ENCODE measurements around the gene CNDP2.

Gene CNDP2

GRCh38 chr18:74546007-74546406 is 49.8 kb downstream of the CNDP2 start:
- H4K20me1 ChIP-seq (ENCODE audit: low read depth, low read length) = no peaks in the 10 kb centered on the region
- H3K27me3 ChIP-seq (ENCODE audit: low read length) = no peaks in the 10 kb centered on the region
- H2AFZ ChIP-seq (ENCODE audit: low read depth, low read length, severe bottlenecking) = no peak overlapping the region
- H3K4me3 ChIP-seq (ENCODE audit: insufficient read depth, low read length, poor library complexity, severe bottlenecking) = no peak overlapping the region
- no peaks in the 10 kb centered on the region for H3K36me3 ChIP-seq (ENCODE audit: low read length)
- H3F3A ChIP-seq (ENCODE audit: insufficient read depth) = no peaks in the 10 kb centered on the region
- no peak overlapping the region for H3K9ac ChIP-seq (ENCODE audit: low read length)
- no peaks in the 10 kb centered on the region for H3K79me2 ChIP-seq (ENCODE audit: insufficient read depth, low read length)
- no peak overlapping the region for H3K4me2 ChIP-seq (ENCODE audit: low read depth, low read length, poor library complexity, severe bottlenecking)
- no peak overlapping the region for H3K27ac ChIP-seq (ENCODE audit: low read depth, low read length)
- no peaks in the 10 kb centered on the region for H3K9me2 ChIP-seq (replicated peaks; ENCODE audit: insufficient read depth, low read length)
- TF ChIP-seq, protein P1, sequence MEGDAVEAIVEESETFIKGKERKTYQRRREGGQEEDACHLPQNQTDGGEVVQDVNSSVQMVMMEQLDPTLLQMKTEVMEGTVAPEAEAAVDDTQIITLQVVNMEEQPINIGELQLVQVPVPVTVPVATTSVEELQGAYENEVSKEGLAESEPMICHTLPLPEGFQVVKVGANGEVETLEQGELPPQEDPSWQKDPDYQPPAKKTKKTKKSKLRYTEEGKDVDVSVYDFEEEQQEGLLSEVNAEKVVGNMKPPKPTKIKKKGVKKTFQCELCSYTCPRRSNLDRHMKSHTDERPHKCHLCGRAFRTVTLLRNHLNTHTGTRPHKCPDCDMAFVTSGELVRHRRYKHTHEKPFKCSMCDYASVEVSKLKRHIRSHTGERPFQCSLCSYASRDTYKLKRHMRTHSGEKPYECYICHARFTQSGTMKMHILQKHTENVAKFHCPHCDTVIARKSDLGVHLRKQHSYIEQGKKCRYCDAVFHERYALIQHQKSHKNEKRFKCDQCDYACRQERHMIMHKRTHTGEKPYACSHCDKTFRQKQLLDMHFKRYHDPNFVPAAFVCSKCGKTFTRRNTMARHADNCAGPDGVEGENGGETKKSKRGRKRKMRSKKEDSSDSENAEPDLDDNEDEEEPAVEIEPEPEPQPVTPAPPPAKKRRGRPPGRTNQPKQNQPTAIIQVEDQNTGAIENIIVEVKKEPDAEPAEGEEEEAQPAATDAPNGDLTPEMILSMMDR (IDR thresholded peaks at IDR 0.05; ENCODE audit: insufficient read depth, low read length, poor library complexity, severe bottlenecking) = no peak
- TF ChIP-seq EZH2phosphoT487 (conservative IDR thresholded peaks at IDR 0.05; ENCODE audit: low read length) = no peak
- peaks cover 14% of the 10 kb centered on the region; the same call in 1 of the 2 replicates for H3K9me3 ChIP-seq (ENCODE audit: insufficient read depth, low read length)

DNA sequence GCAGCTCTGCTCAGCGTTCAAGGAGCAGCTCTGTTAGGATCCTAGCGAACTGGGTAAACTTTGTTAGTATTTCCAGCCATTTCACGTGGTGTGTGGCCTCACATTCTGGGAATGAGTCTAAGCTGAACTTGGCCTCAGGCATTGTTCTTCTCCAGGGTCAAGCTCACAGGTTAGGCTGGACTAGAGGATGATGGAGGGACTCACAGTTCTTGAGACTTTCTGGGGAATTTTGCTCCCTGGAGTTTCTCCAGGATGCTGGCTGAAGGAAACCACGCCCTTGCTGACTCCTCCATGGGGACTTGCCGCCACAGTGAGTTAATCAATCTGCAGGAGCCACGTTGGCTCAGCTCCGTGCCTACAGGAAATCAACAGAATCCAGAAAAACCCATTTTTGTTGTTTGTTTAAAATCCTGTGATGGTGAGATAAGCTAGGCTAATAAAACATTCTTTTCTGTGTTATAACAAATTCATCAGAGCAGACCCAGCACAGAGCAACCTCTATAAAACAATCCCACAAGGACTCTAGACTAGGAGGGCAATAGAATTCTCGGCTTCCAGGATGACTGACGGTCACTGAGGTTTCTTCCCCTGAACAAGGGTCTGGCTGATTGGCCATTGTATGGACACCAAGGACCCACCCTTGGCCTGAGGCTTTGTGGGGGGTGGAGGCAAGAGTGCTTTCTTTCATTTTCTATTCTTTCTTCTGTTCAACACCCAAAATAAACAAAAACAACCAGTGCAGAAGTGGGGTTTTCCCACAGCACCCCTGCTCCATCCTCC is 50.8 kb downstream of the CNDP2 start:
- Histone ChIP-seq H3K27ac (ENCODE audit: low read depth, low read length) (no peak overlapping the region), H3K79me2 (ENCODE audit: insufficient read depth, low read length) (no peaks in the 10 kb centered on the region), H3K9me2 (replicated peaks; ENCODE audit: insufficient read depth, low read length) (no peaks in the 10 kb centered on the region), H3K9me3 (ENCODE audit: insufficient read depth, low read length) (peaks cover 14% of the 10 kb centered on the region; the same call in 1 of the 2 replicates), H3K4me2 (ENCODE audit: low read depth, low read length, poor library complexity, severe bottlenecking) (no peak overlapping the region), H3F3A (ENCODE audit: insufficient read depth) (no peaks in the 10 kb centered on the region), H3K36me3 (ENCODE audit: low read length) (no peaks in the 10 kb centered on the region), H3K9ac (ENCODE audit: low read length) (no peak overlapping the region), H3K27me3 (ENCODE audit: low read length) (no peaks in the 10 kb centered on the region), H3K4me3 (ENCODE audit: insufficient read depth, low read length, poor library complexity, severe bottlenecking) (no peak overlapping the region), H2AFZ (ENCODE audit: low read depth, low read length, severe bottlenecking) (no peak overlapping the region), H4K20me1 (ENCODE audit: low read depth, low read length) (no peaks in the 10 kb centered on the region)
- TF ChIP-seq EZH2phosphoT487 (conservative IDR thresholded peaks at IDR 0.05; ENCODE audit: low read length) = no peak
- TF ChIP-seq, protein P1 (IDR thresholded peaks at IDR 0.05; ENCODE audit: insufficient read depth, low read length, poor library complexity, severe bottlenecking) = no peak

GRCh38 chr18:74547860-74548259 is 51.7 kb downstream of the CNDP2 start:
- no peak overlapping the region for H3K4me3 ChIP-seq (ENCODE audit: insufficient read depth, low read length, poor library complexity, severe bottlenecking)
- H2AFZ ChIP-seq (ENCODE audit: low read depth, low read length, severe bottlenecking) = no peak overlapping the region
- H3K9me2 ChIP-seq (replicated peaks; ENCODE audit: insufficient read depth, low read length) = no peaks in the 10 kb centered on the region
- H4K20me1 ChIP-seq (ENCODE audit: low read depth, low read length) = no peaks in the 10 kb centered on the region
- H3F3A ChIP-seq (ENCODE audit: insufficient read depth) = no peaks in the 10 kb centered on the region
- no peak overlapping the region for H3K4me2 ChIP-seq (ENCODE audit: low read depth, low read length, poor library complexity, severe bottlenecking)
- TF ChIP-seq, protein P1 (IDR thresholded peaks at IDR 0.05; ENCODE audit: insufficient read depth, low read length, poor library complexity, severe bottlenecking) = no peak
- no peak for TF ChIP-seq EZH2phosphoT487 (conservative IDR thresholded peaks at IDR 0.05; ENCODE audit: low read length)
- no peak overlapping the region for H3K9ac ChIP-seq (ENCODE audit: low read length)
- H3K36me3 ChIP-seq (ENCODE audit: low read length) = no peaks in the 10 kb centered on the region
- no peaks in the 10 kb centered on the region for H3K27me3 ChIP-seq (ENCODE audit: low read length)
- H3K27ac ChIP-seq (ENCODE audit: low read depth, low read length) = no peak overlapping the region
- H3K79me2 ChIP-seq (ENCODE audit: insufficient read depth, low read length) = no peaks in the 10 kb centered on the region
- H3K9me3 ChIP-seq (ENCODE audit: insufficient read depth, low read length) = peaks cover 14% of the 10 kb centered on the region; the same call in 1 of the 2 replicates

Data from SU-DHL-6 (cell line).